NB4 (cell line): ENCODE results near the gene HSP90B1.

ENCODE experiments used
- CTCF ChIP-seq: IDR thresholded peaks from one replicate; pipeline ENCODE4 v1.5.1; 2012; ENCODE audit warnings: low read depth, low read length
- POLR2A ChIP-seq: IDR thresholded peaks from 2 replicates; pipeline ENCODE4 v1.6.1; 2011; ENCODE audit warnings: mild to moderate bottlenecking; ENCODE audit not compliant: insufficient read length; ENCODE audit errors: extremely low read depth

GRCh38 chr12:103957865-103958388, 27.7 kb downstream of the HSP90B1 start:
- TF ChIP-seq CTCF (no peak), POLR2A (no peak)
